ENCODE data around the gene MYRIP.

GRCh38 chr3:40057077-40057476 is 247.7 kb downstream of the MYRIP start:
- no peak for TF ChIP-seq CTCF (IDR thresholded peaks at IDR 0.05)
- TF ChIP-seq POLR2A (IDR thresholded peaks at IDR 0.05) = no peak
